Thyroid gland (tissue), 4 donors: ENCODE data around the gene NOL8. TPM values are rescaled to one million over a fixed set of nuclear protein-coding genes. Genes with fewer than 3 reads are reported as not detected.

Source experiments
- DNase-seq, 2 donors: peaks; one replicate each; pipeline ENCODE4 v3.0.0-alpha.2; 2019
- H3K27ac ChIP-seq, 3 donors: fragments of 200-600 bp; sonication (generic); 1 replicate in 2 of 3; 2 replicates in 1 of 3; pipeline ENCODE4 v1.5.1; 2016 to 2019; ENCODE audit warnings: mild to moderate bottlenecking in 1 of 3, moderate library complexity in 1 of 3
- H3K27me3 ChIP-seq: fragments of 200-600 bp; sonication (generic); one replicate; pipeline ENCODE4 v1.5.1; 2019
- H3K36me3 ChIP-seq, 2 donors: fragments of 200-600 bp; sonication (generic); one replicate each; pipeline ENCODE4 v1.5.1; 2016 to 2019
- H3K4me1 ChIP-seq, 2 donors: fragments of 200-600 bp; sonication (generic); one replicate each; pipeline ENCODE4 v1.5.1; 2017 to 2019
- H3K4me3 ChIP-seq, 3 donors: fragments of 200-600 bp; sonication (generic); replicated peaks in 1 of 3; 1 replicate in 2 of 3; 2 replicates in 1 of 3; pipeline ENCODE4 v1.5.1; 2016; ENCODE audit warnings: mild to moderate bottlenecking in 1 of 3
- H3K9me3 ChIP-seq: fragments of 200-600 bp; sonication (generic); one replicate; pipeline ENCODE4 v1.5.1; 2017
- CTCF ChIP-seq, 6 experiments: fragments of 200-600 bp in 3 of 6; fragments of 450-650 bp in 3 of 6; sonication (generic) in 3 of 6; IDR thresholded peaks; one replicate each; pipeline ENCODE4 v1.5.1; 2016 to 2019; ENCODE audit warnings: antibody characterized with exemption in 6 of 6, mild to moderate bottlenecking in 2 of 6, inconsistent platforms in 1 of 6, moderate library complexity in 1 of 6
- POLR2A ChIP-seq, 2 donors: fragments of 450-650 bp; IDR thresholded peaks; one replicate each; pipeline ENCODE4 v1.6.1; 2017; ENCODE audit warnings: antibody characterized with exemption in 2 of 2, mild to moderate bottlenecking in 2 of 2, moderate library complexity in 1 of 2
- WGBS, 2 donors: methylation state at CpG; one replicate each; pipeline ENCODE4 v1.1.5; 2017; 5-methylcytosine and 5-hydroxymethylcytosine counted together
- intact Hi-C: fragments of 100-400 bp; cut with DNase I; formaldehyde crosslinking; loops from one replicate; pipeline ENCODE4 v1.15.1; 2023
- total RNA-seq, 4 donors: library from RNA; depleted of rRNA; stranded (reverse); fragments of >200 nt; gene quantifications; one replicate each; pipeline ENCODE4 v1.2.3, GENCODE V29; 2016

NOL8 gene
- total RNA-seq, 4 donors from 2014 or later: 30.0 to 38.2 (median 33.6) TPM

- H3K27ac ChIP-seq: no peak overlapping the region
- no peaks in the 10 kb centered on the region for H3K9me3 ChIP-seq
- intact Hi-C loops: no loop called here
- no peak for TF ChIP-seq CTCF (IDR thresholded peaks at IDR 0.05)
- no peak for TF ChIP-seq POLR2A (IDR thresholded peaks at IDR 0.05)
- H3K4me3 ChIP-seq: no peak overlapping the region
- WGBS, 2 donors: 92 to 93% methylated on average over 6 of the region's 6 CpGs
- H3K27me3 ChIP-seq: no peaks in the 10 kb centered on the region
- peaks cover 45 to 84% of the 10 kb centered on the region in 2 donors for H3K36me3 ChIP-seq
- no peak for DNase-seq
- no peaks in the 10 kb centered on the region for H3K4me1 ChIP-seq
These were observed 49.6 kb downstream of the NOL8 start for GRCh38 chr9:92275541-92275940.

GRCh38 chr9:92270511-92270910 is 54.6 kb downstream of the NOL8 start:
- H3K4me1 ChIP-seq: no peaks in the 10 kb centered on the region
- no peak for DNase-seq
- H3K9me3 ChIP-seq: no peaks in the 10 kb centered on the region
- H3K27me3 ChIP-seq: no peaks in the 10 kb centered on the region
- no peak overlapping the region for H3K4me3 ChIP-seq
- intact Hi-C loops: no loop called here
- TF ChIP-seq CTCF (IDR thresholded peaks at IDR 0.05) (no peak), POLR2A (IDR thresholded peaks at IDR 0.05) (no peak)
- WGBS, 2 donors: 96 to 97% methylated on average over 5 of the region's 5 CpGs
- peaks cover 81 to 82% of the 10 kb centered on the region in 2 donors for H3K36me3 ChIP-seq
- H3K27ac ChIP-seq: no peak overlapping the region

GRCh38 chr9:92266486-92266885 is 58.7 kb downstream of the NOL8 start:
- H3K9me3 ChIP-seq: no peaks in the 10 kb centered on the region
- H3K27ac ChIP-seq: no peak overlapping the region
- H3K27me3 ChIP-seq: no peaks in the 10 kb centered on the region
- no peak for TF ChIP-seq CTCF (IDR thresholded peaks at IDR 0.05)
- peaks cover 66 to 92% of the 10 kb centered on the region in 2 donors for H3K36me3 ChIP-seq
- DNase-seq: no peak
- H3K4me1 ChIP-seq: no peaks in the 10 kb centered on the region
- H3K4me3 ChIP-seq: no peak overlapping the region
- 74 to 77% methylated on average over 4 of the region's 4 CpGs for WGBS, 2 donors
- intact Hi-C loops: no loop called here

GRCh38 chr9:92265154-92265553 is 60.0 kb downstream of the NOL8 start:
- no peak overlapping the region for H3K4me3 ChIP-seq
- H3K27me3 ChIP-seq: no peaks in the 10 kb centered on the region
- H3K9me3 ChIP-seq: no peaks in the 10 kb centered on the region
- H3K27ac ChIP-seq: no peak overlapping the region
- H3K36me3 ChIP-seq: peaks cover 66 to 92% of the 10 kb centered on the region in 2 donors
- DNase-seq: no peak
- WGBS, 2 donors: 94 to 95% methylated on average over 3 of the region's 3 CpGs
- intact Hi-C loops: no loop called here
- H3K4me1 ChIP-seq: no peaks in the 10 kb centered on the region
- no peak for TF ChIP-seq CTCF (IDR thresholded peaks at IDR 0.05)
- TF ChIP-seq POLR2A (IDR thresholded peaks at IDR 0.05): no peak

DNA sequence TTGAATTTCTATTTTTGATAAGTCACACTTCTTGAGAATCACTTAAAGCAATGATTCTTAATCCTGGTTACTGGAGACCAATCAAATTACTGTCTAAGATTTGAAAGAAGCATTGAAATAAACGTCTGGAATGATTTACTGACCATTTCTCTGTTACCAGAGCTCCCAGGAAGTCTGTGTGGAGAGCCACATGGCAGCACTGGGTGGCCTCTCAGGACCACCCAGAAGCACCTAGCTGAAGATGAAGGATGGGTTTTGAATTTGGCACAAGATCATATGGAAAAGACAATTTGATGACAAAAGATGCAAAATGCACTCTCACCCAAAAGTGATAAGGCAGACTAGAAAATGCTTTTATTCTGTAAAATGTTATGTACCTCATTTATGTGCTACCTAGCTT is 62.0 kb downstream of the NOL8 start:
- peaks cover 66 to 90% of the 10 kb centered on the region in 2 donors for H3K36me3 ChIP-seq
- WGBS, 2 donors: 50 to 57% methylated on average over 1 of the region's 1 CpG
- intact Hi-C loops: no loop called here

More for the DNA sequence above, 62.0 kb downstream of the NOL8 start:
- Histone ChIP-seq H3K4me1 (no peaks in the 10 kb centered on the region), H3K9me3 (no peaks in the 10 kb centered on the region), H3K27me3 (no peaks in the 10 kb centered on the region), H3K4me3 (no peak overlapping the region), H3K27ac (no peak overlapping the region)
- TF ChIP-seq POLR2A (IDR thresholded peaks at IDR 0.05): no peak
- TF ChIP-seq CTCF (IDR thresholded peaks at IDR 0.05): no peak
- no peak for DNase-seq
